ENCODE measurements around the gene TBCK.

GRCh38 chr4:106277140-106277675 is 38.8 kb downstream of the TBCK start:
- TF ChIP-seq CTCF (IDR thresholded peaks at IDR 0.05) (no peak), MAX (IDR thresholded peaks at IDR 0.05; ENCODE audit: low read depth) (no peak), GATA2 (CRISPR knock-in tag; IDR thresholded peaks at IDR 0.05) (no peak), FOXM1 (IDR thresholded peaks at IDR 0.05; ENCODE audit: low read depth) (no peak), EP300 (IDR thresholded peaks at IDR 0.05; ENCODE audit: borderline replicate concordance in 1 of 2, low read depth in 1 of 2, low read length in 1 of 2) (no peak), PBX3 (IDR thresholded peaks at IDR 0.05) (no peak), RAD21 (IDR thresholded peaks at IDR 0.05; ENCODE audit: low read length) (no peak), TCF12 (IDR thresholded peaks at IDR 0.05) (no peak), EZH2phosphoT487 (IDR thresholded peaks at IDR 0.05; ENCODE audit: borderline replicate concordance, low read depth) (no peak), POLR2AphosphoS5 (IDR thresholded peaks at IDR 0.05; ENCODE audit: low read depth, low read length) (no peak), TEAD4 (IDR thresholded peaks at IDR 0.05; ENCODE audit: borderline replicate concordance, insufficient read depth) (no peak), MXI1 (IDR thresholded peaks at IDR 0.05; ENCODE audit: low read depth, low read length) (no peak), YY1 (IDR thresholded peaks at IDR 0.05; ENCODE audit: low read depth) (no peak), REST (IDR thresholded peaks at IDR 0.05; ENCODE audit: low read depth, low read length) (no peak)

All from SK-N-SH (cell line).